Purkinje cell (primary cell): ENCODE data around the gene HOXC9. TPM values are rescaled to one million over a fixed set of nuclear protein-coding genes. Genes with fewer than 3 reads are reported as not detected.

ENCODE experiments used
- polyA plus RNA-seq: library from polyadenylated mRNA; unstranded; fragments of >200 nt; fragmentation: Nextera tagmentation; gene quantifications from 2 replicates; pipeline ENCODE4 v1.2.1, GENCODE V29; 2014

HOXC9 gene
- polyA plus RNA-seq: not detected in 2 replicates

GRCh38 chr12:54000116-54001114 lies at the start of gene HOXC9:
TSS of gene HOXC9 (plus strand) at chr12:54000161. CDS start at chr12:54000189, 28 bp downstream.

DNA sequence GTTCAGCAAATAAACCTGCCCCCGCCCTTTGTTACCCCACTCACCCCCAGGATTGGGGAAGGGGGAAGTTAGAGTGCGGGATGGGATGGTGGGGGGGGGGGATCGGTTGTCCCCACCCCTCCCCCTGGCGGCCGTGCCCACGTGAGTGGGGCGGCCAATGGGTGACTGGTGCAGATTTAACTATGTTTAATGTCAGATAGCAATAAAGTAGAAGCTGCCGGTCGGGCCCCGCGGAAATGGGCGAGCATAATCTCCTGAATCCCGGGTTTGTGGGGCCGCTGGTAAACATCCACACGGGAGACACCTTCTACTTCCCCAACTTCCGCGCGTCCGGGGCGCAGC lies 45.3 kb upstream of the HOXC9 start, which contains the start of gene HOXC12:
TSS of gene HOXC12 (plus strand) at position 210 of the 342 bp plus-strand sequence. CDS start at position 237, 27 bp downstream.

GRCh38 chr12:53972722-53973235 lies 27.2 kb upstream of the HOXC9 start, which contains the start of gene HOXC11:
TSS of gene HOXC11 (plus strand) at chr12:53973126. CDS start at chr12:53973242, 116 bp downstream.

DNA sequence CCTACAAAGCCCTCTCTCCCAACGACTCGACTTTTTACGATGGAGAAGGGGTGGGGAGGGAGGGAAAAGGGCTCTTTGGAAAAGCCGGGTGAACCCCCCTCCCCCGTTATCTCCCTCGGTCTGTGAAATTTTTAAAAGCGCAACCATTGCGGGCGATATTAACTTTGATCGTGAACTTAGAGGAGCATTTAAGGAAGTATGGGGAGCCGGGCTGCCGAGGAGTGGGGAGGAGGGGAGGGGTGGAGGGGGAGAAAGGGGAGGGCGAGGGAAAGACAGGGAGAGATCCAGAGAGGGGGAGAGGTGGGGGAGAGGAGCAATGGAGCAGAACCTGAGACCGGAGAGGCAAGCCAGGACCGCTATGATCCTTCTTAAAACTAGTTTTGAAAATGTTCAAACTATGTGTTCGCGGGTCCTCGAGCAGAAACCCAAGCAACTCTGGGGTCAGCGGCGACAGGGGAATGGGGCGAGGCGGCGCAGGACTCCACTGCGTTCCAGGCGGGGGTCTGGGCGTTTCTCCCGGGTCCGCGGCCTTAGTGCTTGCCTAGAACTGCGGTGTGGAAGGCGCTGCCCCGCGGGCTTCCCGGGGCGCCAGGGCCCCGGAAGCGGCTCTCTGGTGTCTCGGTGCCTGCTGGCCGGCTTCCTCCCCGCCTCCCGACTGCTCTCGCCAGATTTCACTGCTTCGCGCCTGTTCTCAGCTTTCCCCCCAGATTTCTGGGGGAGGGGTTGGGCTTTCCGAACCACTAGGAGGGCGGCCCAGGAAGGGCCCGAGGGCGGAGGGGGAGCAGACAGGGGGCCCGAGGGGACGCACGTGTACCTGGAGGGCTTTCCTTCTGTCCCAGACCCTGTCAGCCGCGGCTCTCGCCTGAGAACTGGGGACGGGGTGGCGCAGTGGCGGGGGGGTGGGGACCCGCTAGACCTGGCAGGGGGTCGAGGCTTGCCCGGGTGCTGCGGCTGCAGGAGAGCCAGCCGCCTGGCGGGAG lies 25.6 kb upstream of the HOXC9 start, which contains the start of gene HOTAIR:
TSS of gene HOTAIR (minus strand) at position 871 of the 980 bp plus-strand sequence.

DNA sequence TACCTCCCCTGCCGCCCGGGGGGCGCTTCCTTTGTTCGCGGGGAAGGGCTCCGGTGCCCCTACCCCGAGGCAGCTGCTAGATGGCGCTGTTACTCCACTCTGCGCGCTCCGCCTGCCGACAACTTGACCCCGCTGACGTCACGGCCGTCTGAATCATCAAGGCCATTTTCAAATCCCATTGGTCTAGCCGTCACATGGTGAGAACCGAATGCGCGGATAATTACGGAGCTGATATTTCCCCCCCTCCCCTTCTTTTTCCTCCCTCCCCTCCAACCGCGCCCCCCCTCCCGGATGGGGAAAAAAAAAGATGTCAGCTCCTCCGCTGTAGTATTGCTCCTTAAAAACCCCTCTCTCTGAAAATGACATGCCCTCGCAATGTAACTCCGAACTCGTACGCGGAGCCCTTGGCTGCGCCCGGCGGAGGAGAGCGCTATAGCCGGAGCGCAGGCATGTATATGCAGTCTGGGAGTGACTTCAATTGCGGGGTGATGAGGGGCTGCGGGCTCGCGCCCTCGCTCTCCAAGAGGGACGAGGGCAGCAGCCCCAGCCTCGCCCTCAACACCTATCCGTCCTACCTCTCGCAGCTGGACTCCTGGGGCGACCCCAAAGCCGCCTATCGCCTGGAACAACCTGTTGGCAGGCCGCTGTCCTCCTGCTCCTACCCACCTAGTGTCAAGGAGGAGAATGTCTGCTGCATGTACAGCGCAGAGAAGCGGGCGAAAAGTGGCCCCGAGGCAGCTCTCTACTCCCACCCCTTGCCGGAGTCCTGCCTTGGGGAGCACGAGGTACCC lies 14.9 kb upstream of the HOXC9 start, which contains the start of gene HOXC10:
TSS of gene HOXC10 (plus strand) at position 246 of the 791 bp plus-strand sequence. CDS start at position 360, 114 bp downstream.

DNA sequence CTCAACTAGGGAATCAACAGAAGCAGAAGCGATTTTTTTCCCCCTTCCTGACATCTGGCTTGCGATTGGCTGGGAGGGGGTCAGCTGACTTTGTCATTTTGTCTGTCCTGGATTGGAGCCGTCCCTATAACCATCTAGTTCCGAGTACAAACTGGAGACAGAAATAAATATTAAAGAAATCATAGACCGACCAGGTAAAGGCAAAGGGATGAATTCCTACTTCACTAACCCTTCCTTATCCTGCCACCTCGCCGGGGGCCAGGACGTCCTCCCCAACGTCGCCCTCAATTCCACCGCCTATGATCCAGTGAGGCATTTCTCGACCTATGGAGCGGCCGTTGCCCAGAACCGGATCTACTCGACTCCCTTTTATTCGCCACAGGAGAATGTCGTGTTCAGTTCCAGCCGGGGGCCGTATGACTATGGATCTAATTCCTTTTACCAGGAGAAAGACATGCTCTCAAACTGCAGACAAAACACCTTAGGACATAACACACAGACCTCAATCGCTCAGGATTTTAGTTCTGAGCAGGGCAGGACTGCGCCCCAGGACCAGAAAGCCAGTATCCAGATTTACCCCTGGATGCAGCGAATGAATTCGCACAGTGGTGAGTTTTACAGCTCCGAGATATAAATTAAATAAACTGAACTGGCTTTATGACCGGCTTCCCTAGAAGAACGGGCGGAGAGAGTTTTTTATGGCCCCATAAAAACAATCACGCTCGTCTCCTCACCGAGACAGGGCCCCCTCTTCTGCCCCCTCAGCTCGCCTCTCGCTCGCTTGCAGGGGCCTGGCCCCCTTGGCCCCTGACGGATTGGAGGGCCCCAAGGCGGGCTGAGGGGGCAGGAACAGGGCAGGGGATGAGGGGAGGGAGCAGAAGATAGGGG lies 28.6 kb downstream of the HOXC9 start, which contains the start of gene HOXC6:
TSS of gene HOXC6 (plus strand) at position 127 of the 888 bp plus-strand sequence. CDS start at position 209, 82 bp downstream.

DNA sequence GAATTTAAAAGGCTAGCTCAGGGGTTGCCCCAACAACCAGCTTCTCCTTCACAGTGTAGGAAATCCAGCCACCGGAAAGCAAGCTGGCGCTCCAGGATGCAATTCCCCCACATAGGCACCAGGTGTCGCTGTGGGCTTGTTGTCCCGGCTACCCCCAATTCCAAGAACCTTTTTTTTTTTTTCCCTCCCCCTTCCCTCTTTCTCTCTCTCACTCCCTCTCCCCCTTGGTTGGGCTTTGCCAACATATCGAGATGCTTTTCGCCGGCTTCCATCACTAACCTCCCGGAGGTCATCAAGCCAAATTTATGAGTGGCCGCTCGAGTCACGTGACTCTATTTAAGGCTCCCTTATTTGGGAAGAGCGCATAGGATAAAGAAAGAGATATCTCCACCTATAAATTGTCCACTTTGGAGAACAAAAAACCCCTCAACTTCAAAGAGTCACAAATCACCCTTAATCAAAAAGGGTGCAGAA lies 32.7 kb downstream of the HOXC9 start, which contains the start of gene HOXC5:
TSS of gene HOXC5 (plus strand) at position 424 of the 474 bp plus-strand sequence. CDS start 73 bp downstream, outside the sequence.

Other genes starting within 250 kb of the HOXC9 start
- gene CISTR, start 248.2 kb upstream of the HOXC9 start, polyA plus RNA-seq: 0.62 TPM in 1 of 2 replicates, not detected in the other
- gene HOXC13, start 61.3 kb upstream of the HOXC9 start, polyA plus RNA-seq: not detected in 2 replicates
- not detected in 2 replicates for gene HOXC12, start 45.3 kb upstream of the HOXC9 start, polyA plus RNA-seq
- gene HOXC11, start 27.0 kb upstream of the HOXC9 start, polyA plus RNA-seq: not detected in 2 replicates
- not detected in 2 replicates for gene HOTAIR, start 25.2 kb upstream of the HOXC9 start, polyA plus RNA-seq
- gene HOXC10, start 15.0 kb upstream of the HOXC9 start, polyA plus RNA-seq: not detected in 2 replicates
- gene HOXC8, start 8.8 kb downstream of the HOXC9 start, polyA plus RNA-seq: not detected in 2 replicates
- not detected in 2 replicates for gene HOXC6, start 28.3 kb downstream of the HOXC9 start, polyA plus RNA-seq
- not detected in 2 replicates for gene HOXC5, start 32.9 kb downstream of the HOXC9 start, polyA plus RNA-seq
- not detected in 2 replicates for gene HOXC4, start 53.7 kb downstream of the HOXC9 start, polyA plus RNA-seq
- gene SMUG1, start 188.8 kb downstream of the HOXC9 start, polyA plus RNA-seq: 14.4 and 18.8 TPM in 2 replicates